Measurements from ENCODE around the gene SSTR1. TPM values are rescaled to one million over a fixed set of nuclear protein-coding genes. Genes with fewer than 3 reads are reported as not detected.

SSTR1 gene
- total RNA-seq, 4 donors from 2014 or later: 1.0 to 2.1 (median 1.4) TPM

DNA sequence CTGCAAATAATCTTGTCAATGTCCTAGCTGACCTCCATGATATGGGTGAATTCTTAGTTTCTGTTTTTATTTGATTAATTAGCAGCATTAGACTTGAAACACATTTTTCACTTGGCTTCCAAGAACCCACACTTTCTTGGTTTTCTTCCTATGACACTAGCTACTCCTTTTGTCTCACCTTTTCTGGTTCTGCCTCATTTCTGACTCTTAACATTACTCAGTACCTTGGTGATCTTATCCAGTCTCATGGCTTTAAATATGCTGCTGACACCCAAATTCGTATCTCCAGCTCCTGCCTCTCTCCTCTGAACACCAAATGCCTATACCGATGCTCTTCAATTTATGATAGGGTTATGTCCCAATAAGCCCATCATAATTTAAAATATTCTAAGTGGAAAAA, 32.0 kb upstream of the SSTR1 start:
- Histone ChIP-seq H3K36me3 (no peaks in the 10 kb centered on the region), H3K4me1 (no peaks in the 10 kb centered on the region), H3K27ac (no peak overlapping the region), H3K9me3 (no peaks in the 10 kb centered on the region), H3K4me3 (no peak overlapping the region), H3K27me3 (no peaks in the 10 kb centered on the region)
- DNase-seq (ENCODE audit: low spot score in 2 of 2): no peak
- WGBS, 2 donors: 81 to 89% methylated on average over 2 of the region's 2 CpGs
- TF ChIP-seq, protein P1, sequence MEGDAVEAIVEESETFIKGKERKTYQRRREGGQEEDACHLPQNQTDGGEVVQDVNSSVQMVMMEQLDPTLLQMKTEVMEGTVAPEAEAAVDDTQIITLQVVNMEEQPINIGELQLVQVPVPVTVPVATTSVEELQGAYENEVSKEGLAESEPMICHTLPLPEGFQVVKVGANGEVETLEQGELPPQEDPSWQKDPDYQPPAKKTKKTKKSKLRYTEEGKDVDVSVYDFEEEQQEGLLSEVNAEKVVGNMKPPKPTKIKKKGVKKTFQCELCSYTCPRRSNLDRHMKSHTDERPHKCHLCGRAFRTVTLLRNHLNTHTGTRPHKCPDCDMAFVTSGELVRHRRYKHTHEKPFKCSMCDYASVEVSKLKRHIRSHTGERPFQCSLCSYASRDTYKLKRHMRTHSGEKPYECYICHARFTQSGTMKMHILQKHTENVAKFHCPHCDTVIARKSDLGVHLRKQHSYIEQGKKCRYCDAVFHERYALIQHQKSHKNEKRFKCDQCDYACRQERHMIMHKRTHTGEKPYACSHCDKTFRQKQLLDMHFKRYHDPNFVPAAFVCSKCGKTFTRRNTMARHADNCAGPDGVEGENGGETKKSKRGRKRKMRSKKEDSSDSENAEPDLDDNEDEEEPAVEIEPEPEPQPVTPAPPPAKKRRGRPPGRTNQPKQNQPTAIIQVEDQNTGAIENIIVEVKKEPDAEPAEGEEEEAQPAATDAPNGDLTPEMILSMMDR (IDR thresholded peaks at IDR 0.05): no peak
- TF ChIP-seq EP300 (IDR thresholded peaks at IDR 0.05) (no peak), POLR2A (IDR thresholded peaks at IDR 0.05) (no peak)

DNA sequence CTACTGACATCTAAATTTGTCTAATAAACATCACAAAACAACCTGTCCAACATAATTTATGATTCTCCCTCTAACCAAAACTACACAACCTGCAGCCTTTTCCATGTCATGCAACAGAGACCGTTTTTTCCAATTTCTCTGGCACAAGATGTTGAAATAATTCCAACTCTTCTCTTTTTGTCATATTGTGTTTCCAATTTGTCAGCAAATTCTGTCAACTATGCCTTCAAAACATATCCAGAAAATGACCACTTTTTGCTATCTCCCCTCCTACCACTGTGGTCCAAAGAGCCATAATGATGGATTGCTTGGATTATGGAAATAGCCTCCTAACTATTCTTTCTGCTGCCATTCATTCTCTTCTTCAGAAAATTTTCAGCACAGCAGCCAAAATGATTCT, 31.3 kb upstream of the SSTR1 start:
- DNase-seq (ENCODE audit: low spot score in 2 of 2): no peak
- WGBS, 2 donors: 87 to 90% methylated on average over 1 of the region's 1 CpG
- Histone ChIP-seq H3K9me3 (no peaks in the 10 kb centered on the region), H3K27me3 (no peaks in the 10 kb centered on the region), H3K4me3 (no peak overlapping the region), H3K36me3 (no peaks in the 10 kb centered on the region), H3K4me1 (no peaks in the 10 kb centered on the region), H3K27ac (no peak overlapping the region)
- no peak for TF ChIP-seq POLR2A (IDR thresholded peaks at IDR 0.05)

DNA sequence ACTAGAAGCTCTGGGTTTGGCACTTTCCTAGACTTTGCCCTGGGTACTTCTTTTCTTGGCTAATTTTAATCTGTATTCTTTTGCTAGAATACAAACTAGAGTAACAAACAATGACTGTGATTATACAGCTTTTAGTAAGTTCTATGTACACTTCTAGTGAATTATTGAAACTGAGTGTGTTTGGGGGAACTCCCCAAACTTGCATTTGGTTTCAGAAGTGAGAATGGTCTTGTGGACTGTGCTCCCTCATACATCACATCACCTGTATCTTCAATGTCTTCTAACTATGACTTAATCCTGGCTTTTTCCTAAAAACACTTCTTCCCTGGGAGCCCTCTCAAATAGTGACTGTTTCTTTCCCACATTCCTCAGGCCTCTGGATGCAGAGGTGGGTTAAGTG, 23.6 kb upstream of the SSTR1 start:
- TF ChIP-seq, protein P1 (IDR thresholded peaks at IDR 0.05): no peak
- TF ChIP-seq EP300 (IDR thresholded peaks at IDR 0.05): no peak
- TF ChIP-seq POLR2A (IDR thresholded peaks at IDR 0.05): no peak
- no peak for DNase-seq (ENCODE audit: low spot score in 2 of 2)
- Histone ChIP-seq H3K4me1 (no peaks in the 10 kb centered on the region), H3K27ac (no peak overlapping the region), H3K4me3 (no peak overlapping the region), H3K36me3 (no peaks in the 10 kb centered on the region), H3K27me3 (no peaks in the 10 kb centered on the region), H3K9me3 (no peaks in the 10 kb centered on the region)

DNA sequence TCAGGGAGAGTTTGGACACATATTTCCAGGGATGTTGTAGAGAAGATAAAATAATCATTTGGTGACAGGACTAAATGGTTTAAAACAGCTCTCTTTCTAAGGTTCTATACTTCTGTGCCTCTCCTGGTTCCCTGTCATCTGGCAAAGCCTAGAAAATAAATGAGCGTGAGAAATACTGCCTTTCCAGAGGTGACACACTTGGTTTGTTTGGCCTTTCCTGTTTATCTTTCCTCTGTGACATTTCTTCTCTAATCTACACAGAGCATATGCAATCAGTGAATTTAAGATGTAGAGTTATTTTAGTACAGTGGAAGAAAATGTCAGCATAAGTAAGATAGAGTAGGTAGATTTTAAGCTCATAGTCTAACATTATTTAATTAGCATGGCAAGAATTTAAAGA, 22.0 kb upstream of the SSTR1 start:
- Histone ChIP-seq H3K27ac (no peak overlapping the region), H3K27me3 (no peaks in the 10 kb centered on the region), H3K9me3 (no peaks in the 10 kb centered on the region), H3K36me3 (no peaks in the 10 kb centered on the region), H3K4me3 (no peak overlapping the region), H3K4me1 (no peaks in the 10 kb centered on the region)
- TF ChIP-seq POLR2A (IDR thresholded peaks at IDR 0.05) (no peak), EP300 (IDR thresholded peaks at IDR 0.05) (no peak)
- TF ChIP-seq, protein P1 (IDR thresholded peaks at IDR 0.05): no peak
- DNase-seq (ENCODE audit: low spot score in 2 of 2): no peak
- WGBS, 2 donors: 77 to 82% methylated on average over 1 of the region's 1 CpG

DNA sequence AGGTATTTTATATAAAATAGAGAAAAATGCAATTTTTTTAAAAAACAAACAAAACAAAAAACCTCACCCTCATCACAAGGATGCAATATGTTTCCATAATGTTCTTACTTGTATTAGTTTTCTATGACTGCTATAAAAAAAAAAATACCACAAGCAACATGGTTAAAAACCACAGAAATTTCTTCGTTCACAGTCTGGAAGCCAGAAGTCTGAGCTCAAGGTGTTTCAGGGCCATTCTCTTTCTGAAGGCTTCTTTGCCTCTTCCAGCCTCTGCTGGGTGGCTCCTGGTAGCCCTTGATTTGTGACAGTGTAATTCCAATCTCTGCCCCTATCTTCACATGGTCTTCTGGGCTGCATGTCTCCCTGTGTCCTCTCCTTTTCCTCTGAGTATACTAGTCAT, 21.5 kb upstream of the SSTR1 start:
- Histone ChIP-seq H3K36me3 (no peaks in the 10 kb centered on the region), H3K4me3 (no peak overlapping the region), H3K9me3 (no peaks in the 10 kb centered on the region), H3K27me3 (no peaks in the 10 kb centered on the region), H3K4me1 (no peaks in the 10 kb centered on the region), H3K27ac (no peak overlapping the region)
- no peak for TF ChIP-seq POLR2A (IDR thresholded peaks at IDR 0.05)
- no peak for DNase-seq (ENCODE audit: low spot score in 2 of 2)
- 64 to 75% methylated on average over 1 of the region's 1 CpG for WGBS, 2 donors

DNA sequence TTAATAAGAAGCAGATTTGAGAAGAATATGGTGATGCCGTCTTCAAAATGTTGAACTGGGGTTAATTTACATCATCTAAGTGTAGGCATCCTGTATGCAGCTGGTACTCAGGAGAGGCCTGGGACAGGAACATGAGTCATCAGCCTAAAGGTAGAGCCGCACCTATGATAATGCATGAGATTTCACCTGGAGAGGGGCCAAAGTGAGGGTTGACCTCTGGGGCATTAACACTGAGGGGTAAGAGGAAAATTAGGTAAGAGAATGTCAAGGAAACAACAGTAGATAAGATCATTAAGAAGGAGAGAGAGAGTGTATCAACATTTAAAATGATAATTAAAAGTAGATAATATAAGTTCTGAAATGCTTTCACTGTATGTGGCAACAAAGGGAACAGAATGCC, 20.2 kb upstream of the SSTR1 start:
- Histone ChIP-seq H3K27ac (no peak overlapping the region), H3K4me3 (no peak overlapping the region), H3K27me3 (no peaks in the 10 kb centered on the region), H3K9me3 (no peaks in the 10 kb centered on the region), H3K36me3 (no peaks in the 10 kb centered on the region), H3K4me1 (no peaks in the 10 kb centered on the region)
- DNase-seq (ENCODE audit: low spot score in 2 of 2): no peak
- TF ChIP-seq, protein P1 (IDR thresholded peaks at IDR 0.05): no peak
- TF ChIP-seq POLR2A (IDR thresholded peaks at IDR 0.05) (no peak), EP300 (IDR thresholded peaks at IDR 0.05) (no peak)
- 86 to 91% methylated on average over 2 of the region's 2 CpGs for WGBS, 2 donors

All from tibial nerve (tissue), 4 donors.